ENCODE measurements around the gene ZCCHC10.

The ZCCHC10 gene

DNA sequence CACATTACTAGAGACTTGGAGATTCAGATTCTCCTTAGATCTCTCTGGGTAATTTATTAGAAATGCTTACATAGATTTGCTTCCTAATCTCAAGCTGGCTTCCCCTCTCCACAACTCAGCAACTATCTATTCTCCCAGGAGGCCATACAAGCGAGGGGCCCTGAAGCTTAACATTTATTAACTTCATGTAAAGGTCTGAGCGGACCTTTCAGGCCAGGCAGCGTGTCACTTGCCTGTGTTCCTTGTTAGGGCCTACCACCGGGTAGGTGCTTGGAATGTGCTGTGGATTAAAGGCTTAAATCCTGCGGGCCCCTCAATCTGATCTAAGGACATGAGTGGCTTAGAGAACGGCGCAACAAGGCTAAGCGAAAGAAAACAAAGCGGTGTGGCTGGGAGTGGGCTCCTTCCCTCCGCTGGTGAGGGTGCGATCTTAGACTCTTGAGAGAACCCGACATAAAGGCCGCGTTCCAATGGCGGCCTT, 24.8 kb upstream of the ZCCHC10 start:
- H3K79me2 ChIP-seq (ENCODE audit: insufficient read depth, low read length): peaks cover 52% of the 10 kb centered on the region
- H3K27ac ChIP-seq (ENCODE audit: low read depth, low read length): peak overlapping the region; percentile 94
- H3K9ac ChIP-seq (ENCODE audit: low read length): peak overlapping the region; percentile 95
- H3K9me2 ChIP-seq (replicated peaks; ENCODE audit: insufficient read depth, low read length): no peaks in the 10 kb centered on the region
- no peaks in the 10 kb centered on the region for H3K36me3 ChIP-seq (ENCODE audit: low read length)
- H3K27me3 ChIP-seq (ENCODE audit: low read length): no peaks in the 10 kb centered on the region
- H3K9me3 ChIP-seq (ENCODE audit: insufficient read depth, low read length): no peaks in the 10 kb centered on the region
- peaks cover 11% of the 10 kb centered on the region; the same call in 1 of the 2 replicates for H4K20me1 ChIP-seq (ENCODE audit: low read depth, low read length)
- TF ChIP-seq EZH2phosphoT487 (conservative IDR thresholded peaks at IDR 0.05; ENCODE audit: low read length): no peak
- no peak for TF ChIP-seq CTCF (IDR thresholded peaks at IDR 0.05; ENCODE audit: insufficient read depth, low read length, poor library complexity, severe bottlenecking)
- H3K4me3 ChIP-seq (ENCODE audit: insufficient read depth, low read length, poor library complexity, severe bottlenecking): peak overlapping the region; percentile 98
- H2AFZ ChIP-seq (ENCODE audit: low read depth, low read length, severe bottlenecking): peak overlapping the region; percentile 15
- peak overlapping the region; percentile 95 for H3K4me2 ChIP-seq (ENCODE audit: low read depth, low read length, poor library complexity, severe bottlenecking)
- peaks cover 11% of the 10 kb centered on the region for H3F3A ChIP-seq (ENCODE audit: insufficient read depth)

DNA sequence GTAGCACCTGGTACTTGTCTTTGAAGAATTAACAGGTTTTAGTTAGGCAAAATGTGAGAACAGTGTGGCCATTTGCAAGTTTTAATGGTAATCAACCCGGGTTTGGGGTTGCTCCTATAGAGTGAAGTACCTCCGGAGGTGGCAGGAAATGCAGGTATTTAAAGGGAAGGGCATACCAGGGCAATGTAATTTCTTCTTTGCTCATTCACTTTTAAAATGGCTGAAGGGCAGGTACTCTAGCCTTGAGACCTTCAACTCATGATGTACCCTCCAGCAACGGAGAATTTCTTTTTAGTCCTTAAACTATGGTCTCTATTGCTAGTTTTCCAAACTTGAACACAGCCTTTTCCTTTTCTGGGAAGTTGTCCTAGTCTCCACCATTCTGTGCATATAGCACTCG, 24.2 kb upstream of the ZCCHC10 start:
- Histone ChIP-seq H3K9me3 (ENCODE audit: insufficient read depth, low read length) (no peaks in the 10 kb centered on the region), H3K4me3 (ENCODE audit: insufficient read depth, low read length, poor library complexity, severe bottlenecking) (peak overlapping the region; percentile 98), H2AFZ (ENCODE audit: low read depth, low read length, severe bottlenecking) (no peak overlapping the region), H3K36me3 (ENCODE audit: low read length) (no peaks in the 10 kb centered on the region), H3K79me2 (ENCODE audit: insufficient read depth, low read length) (peaks cover 46% of the 10 kb centered on the region), H4K20me1 (ENCODE audit: low read depth, low read length) (0 out of 2 replicates have a peak, but pooled peaks cover 8% of the 10 kb centered on the region), H3K4me2 (ENCODE audit: low read depth, low read length, poor library complexity, severe bottlenecking) (peak overlapping the region; percentile 95), H3K27me3 (ENCODE audit: low read length) (no peaks in the 10 kb centered on the region), H3F3A (ENCODE audit: insufficient read depth) (peaks cover 11% of the 10 kb centered on the region), H3K9ac (ENCODE audit: low read length) (peak overlapping the region; percentile 95), H3K27ac (ENCODE audit: low read depth, low read length) (peak overlapping the region; percentile 94), H3K9me2 (replicated peaks; ENCODE audit: insufficient read depth, low read length) (no peaks in the 10 kb centered on the region)
- no peak for TF ChIP-seq CTCF (IDR thresholded peaks at IDR 0.05; ENCODE audit: insufficient read depth, low read length, poor library complexity, severe bottlenecking)
- TF ChIP-seq EZH2phosphoT487 (conservative IDR thresholded peaks at IDR 0.05; ENCODE audit: low read length): no peak

DNA sequence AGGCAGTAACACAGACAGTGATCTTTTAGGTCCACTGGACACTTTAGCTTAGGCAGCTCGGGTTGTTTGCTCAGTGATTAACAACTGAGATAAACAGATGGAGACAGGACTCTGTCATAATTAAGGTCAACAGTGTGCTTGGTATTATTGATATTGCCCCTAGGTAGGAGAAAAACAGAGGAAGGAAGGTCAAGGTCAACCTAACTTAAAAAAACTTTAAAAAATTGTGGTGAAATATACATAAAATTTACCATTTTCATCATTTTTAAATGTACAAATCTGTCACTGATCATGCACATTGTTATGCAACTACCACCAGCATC, 23.3 kb upstream of the ZCCHC10 start:
- Histone ChIP-seq H4K20me1 (ENCODE audit: low read depth, low read length) (0 out of 2 replicates have a peak, but pooled peaks cover 4% of the 10 kb centered on the region), H3K9me3 (ENCODE audit: insufficient read depth, low read length) (no peaks in the 10 kb centered on the region), H3K79me2 (ENCODE audit: insufficient read depth, low read length) (peaks cover 38% of the 10 kb centered on the region), H3K27ac (ENCODE audit: low read depth, low read length) (no peak overlapping the region), H3K36me3 (ENCODE audit: low read length) (no peaks in the 10 kb centered on the region), H3K9ac (ENCODE audit: low read length) (no peak overlapping the region), H3K4me2 (ENCODE audit: low read depth, low read length, poor library complexity, severe bottlenecking) (no peak overlapping the region), H3F3A (ENCODE audit: insufficient read depth) (peaks cover 11% of the 10 kb centered on the region), H3K27me3 (ENCODE audit: low read length) (no peaks in the 10 kb centered on the region), H2AFZ (ENCODE audit: low read depth, low read length, severe bottlenecking) (no peak overlapping the region), H3K4me3 (ENCODE audit: insufficient read depth, low read length, poor library complexity, severe bottlenecking) (no peak overlapping the region), H3K9me2 (replicated peaks; ENCODE audit: insufficient read depth, low read length) (no peaks in the 10 kb centered on the region)
- TF ChIP-seq CTCF (IDR thresholded peaks at IDR 0.05; ENCODE audit: insufficient read depth, low read length, poor library complexity, severe bottlenecking) (no peak), EZH2phosphoT487 (conservative IDR thresholded peaks at IDR 0.05; ENCODE audit: low read length) (no peak)

All from SU-DHL-6 (cell line).